IMR-90 (cell line): ENCODE data around the gene CEP41. TPM values are rescaled to one million over a fixed set of nuclear protein-coding genes. Genes with fewer than 3 reads are reported as not detected.

Source experiments
- ATAC-seq: fragments of 200-7000 bp; cut with Tn5 transposase; 2 replicates; pipeline ENCODE4 v1.9.1; 2020; ENCODE audit warnings: low read depth, mild to moderate bottlenecking, moderate library complexity
- BruUV-seq: library from RNA; stranded (reverse); fragments of 400-500 nt; replicated peaks from 2 replicates; lab custom pipeline; 2021; lab: Mats Ljungman, UMichigan
- CTCF ChIA-PET: fragments of 300-600 bp; formaldehyde crosslinking; extraction: SDS; loops from one replicate; lab custom pipeline; 2021; ENCODE audit warnings: antibody characterized with exemption; lab: Yijun Ruan, JAX
- POLR2A ChIA-PET: fragments of 300-600 bp; sonication (Branson Sonifier 250); formaldehyde crosslinking; loops from one replicate; lab custom pipeline; 2022; ENCODE audit warnings: antibody characterized with exemption; ENCODE audit not compliant: unreplicated experiment; lab: Charles Lee
- DNase-seq: peaks from one replicate; pipeline ENCODE4 v3.0.0; 2013
- H2AFZ ChIP-seq: replicated peaks from 2 replicates; pipeline ENCODE3; 2013; ENCODE audit warnings: low read length, mild to moderate bottlenecking; ENCODE audit not compliant: poor library complexity
- H2AK5ac ChIP-seq: 2 replicates; pipeline ENCODE4 v1.6.1; 2013; ENCODE audit warnings: low read depth, low read length, inconsistent platforms
- H2AK9ac ChIP-seq: replicated peaks from 2 replicates; pipeline ENCODE3; 2013; ENCODE audit warnings: mild to moderate bottlenecking, low read depth, low read length, moderate library complexity; ENCODE audit not compliant: poor library complexity
- H2BK120ac ChIP-seq: 2 replicates; pipeline ENCODE4 v1.6.1; 2013; ENCODE audit warnings: low read depth, low read length, inconsistent platforms
- H2BK15ac ChIP-seq: 3 replicates; pipeline ENCODE4 v1.6.1; 2013; ENCODE audit warnings: low read depth, low read length, inconsistent platforms
- H2BK20ac ChIP-seq: 2 replicates; pipeline ENCODE4 v1.6.1; 2013; ENCODE audit warnings: low read depth, mild to moderate bottlenecking, inconsistent platforms, low read length, moderate library complexity
- H2BK5ac ChIP-seq: 2 replicates; pipeline ENCODE4 v1.6.1; 2013; ENCODE audit warnings: mild to moderate bottlenecking, low read depth, low read length, inconsistent platforms; ENCODE audit not compliant: poor library complexity, severe bottlenecking
- H3K14ac ChIP-seq: replicated peaks from 2 replicates; pipeline ENCODE4 v1.6.1; 2013; ENCODE audit warnings: low read depth, low read length, inconsistent platforms
- H3K18ac ChIP-seq: 2 replicates; pipeline ENCODE4 v1.6.1; 2013; ENCODE audit warnings: low read depth, low read length, control low read depth
- H3K23ac ChIP-seq: 2 replicates; pipeline ENCODE4 v1.6.1; 2013; ENCODE audit warnings: low read depth, low read length, inconsistent platforms
- H3K27ac ChIP-seq: 2 replicates; pipeline ENCODE4 v1.5.1; 2013; ENCODE audit warnings: mild to moderate bottlenecking, control low read depth, low read length; ENCODE audit not compliant: insufficient read depth
- H3K27me3 ChIP-seq: 2 replicates; pipeline ENCODE4 v1.6.1; 2013; ENCODE audit warnings: low read length; ENCODE audit not compliant: control insufficient read depth, insufficient read depth
- H3K36me3 ChIP-seq: 2 replicates; pipeline ENCODE4 v1.6.1; 2013; ENCODE audit warnings: low read length, mixed read lengths; ENCODE audit not compliant: control insufficient read depth, insufficient read depth
- H3K4ac ChIP-seq: 2 replicates; pipeline ENCODE4 v1.6.1; 2013; ENCODE audit warnings: low read depth, low read length, inconsistent platforms
- H3K4me1 ChIP-seq: 2 replicates; pipeline ENCODE4 v1.6.1; 2013; ENCODE audit warnings: low read length, mixed read lengths; ENCODE audit not compliant: control insufficient read depth, insufficient read depth
- H3K4me2 ChIP-seq: 2 replicates; pipeline ENCODE4 v1.6.1; 2013; ENCODE audit warnings: low read depth, mild to moderate bottlenecking, control low read depth, low read length, moderate library complexity
- H3K4me3 ChIP-seq: 2 replicates; pipeline ENCODE4 v1.5.1; 2013; ENCODE audit warnings: low read depth, mild to moderate bottlenecking, control low read depth, low read length, moderate library complexity; ENCODE audit not compliant: insufficient read depth
- H3K56ac ChIP-seq: 2 replicates; pipeline ENCODE4 v1.6.1; 2013; ENCODE audit warnings: low read length, inconsistent platforms; ENCODE audit not compliant: insufficient read depth; ENCODE audit errors: extremely low read depth
- H3K79me1 ChIP-seq, 2 experiments: 2 replicates each; pipeline ENCODE4 v1.6.1; 2013; ENCODE audit warnings: low read length in 2 of 2, inconsistent platforms in 1 of 2, low read depth in 1 of 2
- H3K9ac ChIP-seq: 2 replicates; pipeline ENCODE4 v1.6.1; 2013; ENCODE audit warnings: low read depth, low read length, control low read depth
- H3K9me1 ChIP-seq: 2 replicates; pipeline ENCODE4 v1.6.1; 2013; ENCODE audit warnings: low read length, inconsistent platforms; ENCODE audit not compliant: insufficient read depth
- H3K9me3 ChIP-seq: 2 replicates; pipeline ENCODE4 v1.6.1; 2013; ENCODE audit warnings: low read length; ENCODE audit not compliant: control insufficient read depth, insufficient read depth
- H4K20me1 ChIP-seq: 2 replicates; pipeline ENCODE4 v1.6.1; 2013; ENCODE audit warnings: low read length, inconsistent platforms; ENCODE audit not compliant: insufficient read depth
- H4K5ac ChIP-seq: 2 replicates; pipeline ENCODE4 v1.6.1; 2013; ENCODE audit warnings: mild to moderate bottlenecking, low read depth, low read length, control low read depth
- H4K8ac ChIP-seq, 2 experiments: 2 replicates each; pipeline ENCODE4 v1.6.1; 2013; ENCODE audit warnings: low read depth in 2 of 2, low read length in 2 of 2, control low read depth in 1 of 2, inconsistent platforms in 1 of 2
- H4K91ac ChIP-seq: 2 replicates; pipeline ENCODE4 v1.6.1; 2013; ENCODE audit warnings: low read depth, low read length, inconsistent platforms; ENCODE audit not compliant: insufficient read depth
- BHLHE40 ChIP-seq: fragments of 150-350 bp; IDR thresholded peaks from 2 replicates; pipeline ENCODE4 v1.6.1; 2016; ENCODE audit warnings: mild to moderate bottlenecking, low read depth, low read length
- CEBPB ChIP-seq: IDR thresholded peaks from 2 replicates; pipeline ENCODE4 v1.6.1; 2012; ENCODE audit warnings: low read depth, low read length, improper control_type of control experiment
- CHD1 ChIP-seq: IDR thresholded peaks from 2 replicates; pipeline ENCODE4 v1.6.1; 2012; ENCODE audit warnings: low read depth, low read length, improper control_type of control experiment
- MAFK ChIP-seq: IDR thresholded peaks from 2 replicates; pipeline ENCODE4 v1.6.1; 2012; ENCODE audit warnings: low read depth, low read length, improper control_type of control experiment
- MAZ ChIP-seq: IDR thresholded peaks from 2 replicates; pipeline ENCODE4 v1.6.1; 2012; ENCODE audit warnings: low read depth, mild to moderate bottlenecking, low read length, improper control_type of control experiment, moderate library complexity, borderline replicate concordance
- MXI1 ChIP-seq: IDR thresholded peaks from 2 replicates; pipeline ENCODE4 v1.6.1; 2012; ENCODE audit warnings: low read depth, mild to moderate bottlenecking, low read length, moderate library complexity, borderline replicate concordance
- NFE2L2 ChIP-seq: fragments of 150-350 bp; IDR thresholded peaks from 2 replicates; pipeline ENCODE4 v1.6.1; 2016; ENCODE audit warnings: low read depth, mild to moderate bottlenecking, low read length
- POLR2A ChIP-seq: IDR thresholded peaks from 2 replicates; pipeline ENCODE4 v1.6.1; 2012; ENCODE audit warnings: mild to moderate bottlenecking, low read depth, low read length
- RCOR1 ChIP-seq: IDR thresholded peaks from 2 replicates; pipeline ENCODE4 v1.6.1; 2012; ENCODE audit warnings: mild to moderate bottlenecking, low read length, improper control_type of control experiment; ENCODE audit not compliant: insufficient replicate concordance
- RFX5 ChIP-seq: IDR thresholded peaks from 2 replicates; pipeline ENCODE4 v1.8.0; 2012; ENCODE audit warnings: low read depth, mild to moderate bottlenecking, low read length, moderate library complexity
- SMC3 ChIP-seq: fragments of 150-350 bp; IDR thresholded peaks from 2 replicates; pipeline ENCODE4 v1.6.1; 2016; ENCODE audit warnings: low read depth, mild to moderate bottlenecking, antibody characterized with exemption, low read length, moderate library complexity
- WGBS, 2 experiments: methylation state at CpG; one replicate each; pipeline versions ENCODE4 v1.1.5 to v1.1.7; 2013; ENCODE audit warnings: missing lambda C conversion rate in 2 of 2; ENCODE audit not compliant: insufficient read length in 1 of 2; ENCODE audit errors: extremely low coverage in 2 of 2; 5-methylcytosine and 5-hydroxymethylcytosine counted together
- dilution Hi-C: fragments of 300-500 bp; cut with HindIII; formaldehyde crosslinking; loops from one replicate; pipeline ENCODE4 v1.14.3; 2018; ENCODE audit warnings: low sequenced_read_pairs; ENCODE audit not compliant: unreplicated experiment
- in situ Hi-C: fragments of 300-500 bp; cut with MboI; formaldehyde crosslinking; loops from 3 replicates; pipeline ENCODE4 v1.14.3; 2019; ENCODE audit warnings: low sequenced_read_pairs, inconsistent platforms, mixed read lengths
- intact Hi-C: fragments of 100-400 bp; cut with micrococcal nuclease; formaldehyde crosslinking; loops from 2 replicates; pipeline ENCODE4 v1.10.0; 2022
- polyA plus RNA-seq, 3 experiments: library from polyadenylated mRNA; depleted of rRNA; stranded (reverse); fragments of >200 nt; gene quantifications; 2 replicates each; pipeline ENCODE4 v1.2.3, GENCODE V29; 2012; ENCODE audit warnings: low replicate concordance in 1 of 3
- total RNA-seq: library from RNA; depleted of rRNA; stranded (reverse); fragments of >200 nt; gene quantifications from 2 replicates; pipeline ENCODE4 v1.2.3, GENCODE V29; 2012
- TF ChIP-seq, protein P1 (sequence below): fragments of 150-350 bp; IDR thresholded peaks from 2 replicates; pipeline ENCODE4 v1.6.1; 2016; ENCODE audit warnings: low read depth, mild to moderate bottlenecking, low read length, moderate library complexity, borderline replicate concordance
- TF ChIP-seq, protein P2 (sequence below): fragments of 150-350 bp; IDR thresholded peaks from 2 replicates; pipeline ENCODE4 v1.6.1; 2017; ENCODE audit warnings: mild to moderate bottlenecking, antibody characterized with exemption, low read length, low read depth
- TF ChIP-seq, protein P3 (sequence below): conservative IDR thresholded peaks from 2 replicates; pipeline ENCODE4 v1.5.1; 2012; ENCODE audit warnings: mild to moderate bottlenecking, low read depth, low read length, improper control_type of control experiment

CEP41 gene
- total and polyA plus RNA-seq, 2 of the 4 experiments (the other 2 are of a cell fraction) = 12.2 to 21.9 TPM

DNA sequence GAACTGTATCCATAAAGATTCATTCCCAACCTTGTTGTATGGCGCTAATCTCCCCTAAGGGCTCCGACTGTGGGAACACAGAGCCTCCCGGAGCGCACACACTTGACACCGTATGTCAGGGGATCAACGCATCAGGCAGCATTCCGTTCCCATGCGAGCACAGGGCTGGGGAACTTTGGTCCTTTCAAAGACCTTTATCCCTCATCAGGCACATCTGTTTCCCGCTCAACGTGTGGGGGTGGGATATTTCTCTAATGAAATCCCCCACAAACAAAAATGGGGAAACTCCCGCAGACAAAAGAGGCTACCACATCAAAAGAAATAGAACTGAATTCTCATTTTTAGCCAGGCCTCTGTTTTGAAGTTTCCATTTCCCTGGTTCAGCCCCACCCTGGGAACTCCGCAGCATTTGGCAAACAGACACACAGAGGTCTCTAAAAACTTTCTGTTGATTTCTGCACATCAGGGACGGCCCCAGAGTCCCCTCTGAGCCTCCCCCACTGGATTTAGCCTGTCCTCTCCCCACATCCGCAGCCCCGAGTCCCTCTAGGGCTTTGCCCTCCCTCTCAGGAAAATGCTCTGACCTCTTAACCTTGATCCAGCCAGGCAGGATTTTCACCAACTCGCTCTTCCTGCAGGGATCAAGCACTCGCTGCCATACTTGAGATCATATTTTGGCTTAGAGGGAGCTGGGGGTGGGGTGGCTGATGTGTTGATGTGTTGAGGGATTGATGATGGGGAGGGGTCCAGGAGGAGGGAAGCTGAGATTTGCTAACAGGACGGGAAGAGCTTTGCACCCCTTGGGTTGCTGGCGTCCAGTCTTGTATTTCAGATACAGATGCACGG, 89.6 kb downstream of the CEP41 start:
- peaks cover 23% of the 10 kb centered on the region for H3K4me1 ChIP-seq
- no peak overlapping the region for H3K9ac ChIP-seq
- BruUV-seq = no TSS peak
- H2BK120ac ChIP-seq = peak overlapping the region; percentile 95
- H3K18ac ChIP-seq = peak overlapping the region; percentile 95; the same call in 1 of the 2 replicates
- H3K4ac ChIP-seq = peak overlapping the region; percentile 90
- peak overlapping the region; percentile 86 for H2BK20ac ChIP-seq
- H3K9me1 ChIP-seq = peaks cover 18% of the 10 kb centered on the region
- POLR2A ChIA-PET = no interaction called here
- no peak overlapping the region for H2BK5ac ChIP-seq
- H2AK5ac ChIP-seq = peak overlapping the region; percentile 90
- DNase-seq = no peak
- H3K36me3 ChIP-seq = no peaks in the 10 kb centered on the region
- no peaks in the 10 kb centered on the region for H4K20me1 ChIP-seq
- in situ Hi-C loops = no loop called here
- no peak overlapping the region for H3K4me2 ChIP-seq
- H3K23ac ChIP-seq = no peak overlapping the region
- peak overlapping the region; percentile 91 for H4K91ac ChIP-seq
- peak overlapping the region; percentile 82 to 91; a peak in 3 of 4 replicates for H4K8ac ChIP-seq
- no peaks in the 10 kb centered on the region for H3K9me3 ChIP-seq
- peak overlapping the region; percentile 92; the same call in 2 of the 3 replicates for H2BK15ac ChIP-seq
- intact Hi-C loops = loop anchor here (10.0 kb wide), 1 partner anchor 144 kb away; the partner anchor contains the start of gene MEST
- dilution Hi-C loops = no loop called here
- H3K4me3 ChIP-seq = no peak overlapping the region
- peaks cover 0 to 6% of the 10 kb centered on the region in 2 experiments; a peak in 1 of 4 replicates for H3K79me1 ChIP-seq
- H3K14ac ChIP-seq = peak overlapping the region; percentile 48
- no peak overlapping the region for H3K27ac ChIP-seq
- H4K5ac ChIP-seq = peak overlapping the region; percentile 35; the same call in 1 of the 2 replicates
- peak overlapping the region; percentile 50 for H2AFZ ChIP-seq
- no peak overlapping the region for H3K56ac ChIP-seq
- H3K27me3 ChIP-seq = no peaks in the 10 kb centered on the region
- CTCF ChIA-PET = no interaction called here
- peak overlapping the region; percentile 47 for H2AK9ac ChIP-seq
- 59% methylated on average over 5 of the region's 20 CpGs; no CpG with 5 or more reads in 1 of the 2 experiments for WGBS, 2 experiments
- ATAC-seq = no peak
- TF ChIP-seq SMC3 (no peak), RFX5 (no peak), MAZ (no peak), MXI1 (no peak), NFE2L2 (no peak), RCOR1 (no peak), BHLHE40 (no peak), MAFK (no peak), CEBPB (no peak), CHD1 (no peak), POLR2A (no peak)
- TF ChIP-seq, protein P1, sequence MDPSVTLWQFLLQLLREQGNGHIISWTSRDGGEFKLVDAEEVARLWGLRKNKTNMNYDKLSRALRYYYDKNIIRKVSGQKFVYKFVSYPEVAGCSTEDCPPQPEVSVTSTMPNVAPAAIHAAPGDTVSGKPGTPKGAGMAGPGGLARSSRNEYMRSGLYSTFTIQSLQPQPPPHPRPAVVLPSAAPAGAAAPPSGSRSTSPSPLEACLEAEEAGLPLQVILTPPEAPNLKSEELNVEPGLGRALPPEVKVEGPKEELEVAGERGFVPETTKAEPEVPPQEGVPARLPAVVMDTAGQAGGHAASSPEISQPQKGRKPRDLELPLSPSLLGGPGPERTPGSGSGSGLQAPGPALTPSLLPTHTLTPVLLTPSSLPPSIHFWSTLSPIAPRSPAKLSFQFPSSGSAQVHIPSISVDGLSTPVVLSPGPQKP = no peak
- TF ChIP-seq, protein P2, sequence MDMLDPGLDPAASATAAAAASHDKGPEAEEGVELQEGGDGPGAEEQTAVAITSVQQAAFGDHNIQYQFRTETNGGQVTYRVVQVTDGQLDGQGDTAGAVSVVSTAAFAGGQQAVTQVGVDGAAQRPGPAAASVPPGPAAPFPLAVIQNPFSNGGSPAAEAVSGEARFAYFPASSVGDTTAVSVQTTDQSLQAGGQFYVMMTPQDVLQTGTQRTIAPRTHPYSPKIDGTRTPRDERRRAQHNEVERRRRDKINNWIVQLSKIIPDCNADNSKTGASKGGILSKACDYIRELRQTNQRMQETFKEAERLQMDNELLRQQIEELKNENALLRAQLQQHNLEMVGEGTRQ = no peak
- TF ChIP-seq, protein P3, sequence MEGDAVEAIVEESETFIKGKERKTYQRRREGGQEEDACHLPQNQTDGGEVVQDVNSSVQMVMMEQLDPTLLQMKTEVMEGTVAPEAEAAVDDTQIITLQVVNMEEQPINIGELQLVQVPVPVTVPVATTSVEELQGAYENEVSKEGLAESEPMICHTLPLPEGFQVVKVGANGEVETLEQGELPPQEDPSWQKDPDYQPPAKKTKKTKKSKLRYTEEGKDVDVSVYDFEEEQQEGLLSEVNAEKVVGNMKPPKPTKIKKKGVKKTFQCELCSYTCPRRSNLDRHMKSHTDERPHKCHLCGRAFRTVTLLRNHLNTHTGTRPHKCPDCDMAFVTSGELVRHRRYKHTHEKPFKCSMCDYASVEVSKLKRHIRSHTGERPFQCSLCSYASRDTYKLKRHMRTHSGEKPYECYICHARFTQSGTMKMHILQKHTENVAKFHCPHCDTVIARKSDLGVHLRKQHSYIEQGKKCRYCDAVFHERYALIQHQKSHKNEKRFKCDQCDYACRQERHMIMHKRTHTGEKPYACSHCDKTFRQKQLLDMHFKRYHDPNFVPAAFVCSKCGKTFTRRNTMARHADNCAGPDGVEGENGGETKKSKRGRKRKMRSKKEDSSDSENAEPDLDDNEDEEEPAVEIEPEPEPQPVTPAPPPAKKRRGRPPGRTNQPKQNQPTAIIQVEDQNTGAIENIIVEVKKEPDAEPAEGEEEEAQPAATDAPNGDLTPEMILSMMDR = no peak
